Liver (tissue), 9 donors: Measurements from ENCODE around the gene CASP10. TPM values are rescaled to one million over a fixed set of nuclear protein-coding genes. Genes with fewer than 3 reads are reported as not detected.
"Not testable (repeated sequence)": the region's sequence is repeated elsewhere in the genome, so short reads cannot be mapped to it uniquely, and the experiment has no call there.

Source experiments
- DNase-seq: peaks from one replicate; pipeline ENCODE4 v3.0.0-alpha.2; 2017; ENCODE audit warnings: low spot score
- H3K27ac ChIP-seq, 2 donors: one replicate each; pipeline ENCODE4 v1.7.0; 2013; ENCODE audit warnings: inconsistent platforms in 2 of 2, low read length in 2 of 2, control low read depth in 1 of 2, low read depth in 1 of 2, mild to moderate bottlenecking in 1 of 2
- H3K27me3 ChIP-seq, 4 donors: one replicate each; pipeline versions ENCODE4 v1.6.1 to v1.7.0; 2013; ENCODE audit warnings: low read length in 3 of 4, inconsistent platforms in 1 of 4, mild to moderate bottlenecking in 1 of 4, moderate library complexity in 1 of 4; ENCODE audit not compliant: control insufficient read depth in 4 of 4, insufficient read depth in 4 of 4
- H3K36me3 ChIP-seq, 4 donors: one replicate each; pipeline versions ENCODE4 v1.6.1 to v1.7.0; 2013; ENCODE audit warnings: low read length in 3 of 4, mild to moderate bottlenecking in 3 of 4, low read depth in 1 of 4, moderate library complexity in 1 of 4; ENCODE audit not compliant: control insufficient read depth in 4 of 4, insufficient read depth in 3 of 4
- H3K4me1 ChIP-seq, 4 donors: one replicate each; pipeline versions ENCODE4 v1.6.1 to v1.7.0; 2013; ENCODE audit warnings: low read length in 3 of 4, mild to moderate bottlenecking in 3 of 4, moderate library complexity in 1 of 4; ENCODE audit not compliant: control insufficient read depth in 4 of 4, insufficient read depth in 4 of 4
- H3K4me3 ChIP-seq, 3 donors: one replicate each; pipeline versions ENCODE4 v1.6.1 to v1.7.0; 2013; ENCODE audit warnings: low read length in 3 of 3, control low read depth in 1 of 3, low read depth in 1 of 3, mild to moderate bottlenecking in 1 of 3
- H3K9ac ChIP-seq, 2 donors: one replicate each; pipeline ENCODE4 v1.7.0; 2013; ENCODE audit warnings: low read length in 2 of 2, mild to moderate bottlenecking in 2 of 2, moderate library complexity in 2 of 2, control low read depth in 1 of 2, low read depth in 1 of 2
- H3K9me3 ChIP-seq, 4 donors: one replicate each; pipeline versions ENCODE4 v1.6.1 to v1.7.0; 2013; ENCODE audit warnings: low read length in 3 of 4; ENCODE audit not compliant: control insufficient read depth in 4 of 4
- FOXA1 ChIP-seq: IDR thresholded peaks from 2 replicates; pipeline ENCODE4 v1.6.1; 2016; ENCODE audit warnings: antibody characterized with exemption
- HNF4A ChIP-seq, 2 donors: conservative IDR thresholded peaks; 2 replicates each; pipeline ENCODE4 v1.6.1; 2016; ENCODE audit warnings: antibody characterized with exemption in 2 of 2, mild to moderate bottlenecking in 2 of 2
- JUND ChIP-seq, 2 donors: IDR thresholded peaks; 2 replicates each; pipeline ENCODE4 v1.6.1; 2016; ENCODE audit warnings: antibody characterized with exemption in 2 of 2
- RXRA ChIP-seq, 2 donors: IDR thresholded peaks; 2 replicates each; pipeline ENCODE4 v1.6.1; 2017 to 2018; ENCODE audit warnings: antibody characterized with exemption in 2 of 2, mild to moderate bottlenecking in 1 of 2
- TAF1 ChIP-seq: conservative IDR thresholded peaks from 2 replicates; pipeline ENCODE4 v1.6.1; 2016; ENCODE audit warnings: antibody characterized with exemption, mild to moderate bottlenecking
- WGBS: extraction: QIAGEN DNeasy Blood & Tissue Kit; methylation state at CpG from one replicate; pipeline ENCODE4 v1.1.7; 2013; 5-methylcytosine and 5-hydroxymethylcytosine counted together
- polyA plus RNA-seq, 2 donors: library from polyadenylated mRNA; stranded (reverse) in 1 of 2; unstranded in 1 of 2; fragments of 200-250 nt in 1 of 2; fragments of >200 nt in 1 of 2; fragmentation: Nextera tagmentation in 1 of 2; extraction: Ambion mirVana in 1 of 2; gene quantifications; one replicate each; pipeline versions ENCODE4 v1.2.1 to v1.2.3, GENCODE V29; 2013 to 2015
- total RNA-seq, 2 donors: library from RNA; depleted of rRNA; stranded (reverse); fragments of >200 nt; gene quantifications; one replicate each; pipeline ENCODE4 v1.2.3, GENCODE V29; 2014
- TF ChIP-seq, protein P1 (sequence below): IDR thresholded peaks from 2 replicates; pipeline ENCODE4 v1.6.1; 2016; ENCODE audit warnings: antibody characterized with exemption, mild to moderate bottlenecking
- TF ChIP-seq, protein P2 (sequence below): IDR thresholded peaks from 2 replicates; pipeline ENCODE4 v1.6.1; 2016; ENCODE audit warnings: antibody characterized with exemption
- donor health status: healthy.
- donor health status: healthy.
- donor health status: healthy.
- donor health status: healthy.
- donor health status: healthy.

Gene CASP10
- total and polyA plus RNA-seq, 4 donors = 2.2 to 13.6 (median 5.6) TPM

GRCh38 chr2:201137505-201138400 is 45.2 kb upstream of the CASP10 start (continued):
- TF ChIP-seq, protein P1, sequence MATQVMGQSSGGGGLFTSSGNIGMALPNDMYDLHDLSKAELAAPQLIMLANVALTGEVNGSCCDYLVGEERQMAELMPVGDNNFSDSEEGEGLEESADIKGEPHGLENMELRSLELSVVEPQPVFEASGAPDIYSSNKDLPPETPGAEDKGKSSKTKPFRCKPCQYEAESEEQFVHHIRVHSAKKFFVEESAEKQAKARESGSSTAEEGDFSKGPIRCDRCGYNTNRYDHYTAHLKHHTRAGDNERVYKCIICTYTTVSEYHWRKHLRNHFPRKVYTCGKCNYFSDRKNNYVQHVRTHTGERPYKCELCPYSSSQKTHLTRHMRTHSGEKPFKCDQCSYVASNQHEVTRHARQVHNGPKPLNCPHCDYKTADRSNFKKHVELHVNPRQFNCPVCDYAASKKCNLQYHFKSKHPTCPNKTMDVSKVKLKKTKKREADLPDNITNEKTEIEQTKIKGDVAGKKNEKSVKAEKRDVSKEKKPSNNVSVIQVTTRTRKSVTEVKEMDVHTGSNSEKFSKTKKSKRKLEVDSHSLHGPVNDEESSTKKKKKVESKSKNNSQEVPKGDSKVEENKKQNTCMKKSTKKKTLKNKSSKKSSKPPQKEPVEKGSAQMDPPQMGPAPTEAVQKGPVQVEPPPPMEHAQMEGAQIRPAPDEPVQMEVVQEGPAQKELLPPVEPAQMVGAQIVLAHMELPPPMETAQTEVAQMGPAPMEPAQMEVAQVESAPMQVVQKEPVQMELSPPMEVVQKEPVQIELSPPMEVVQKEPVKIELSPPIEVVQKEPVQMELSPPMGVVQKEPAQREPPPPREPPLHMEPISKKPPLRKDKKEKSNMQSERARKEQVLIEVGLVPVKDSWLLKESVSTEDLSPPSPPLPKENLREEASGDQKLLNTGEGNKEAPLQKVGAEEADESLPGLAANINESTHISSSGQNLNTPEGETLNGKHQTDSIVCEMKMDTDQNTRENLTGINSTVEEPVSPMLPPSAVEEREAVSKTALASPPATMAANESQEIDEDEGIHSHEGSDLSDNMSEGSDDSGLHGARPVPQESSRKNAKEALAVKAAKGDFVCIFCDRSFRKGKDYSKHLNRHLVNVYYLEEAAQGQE = no peak
- TF ChIP-seq, protein P2, sequence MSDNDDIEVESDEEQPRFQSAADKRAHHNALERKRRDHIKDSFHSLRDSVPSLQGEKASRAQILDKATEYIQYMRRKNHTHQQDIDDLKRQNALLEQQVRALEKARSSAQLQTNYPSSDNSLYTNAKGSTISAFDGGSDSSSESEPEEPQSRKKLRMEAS = no peak
- TF ChIP-seq RXRA (IDR thresholded peaks at IDR 0.05) (no peak), FOXA1 (no peak), HNF4A (conservative IDR thresholded peaks at IDR 0.05) (no peak)

DNA sequence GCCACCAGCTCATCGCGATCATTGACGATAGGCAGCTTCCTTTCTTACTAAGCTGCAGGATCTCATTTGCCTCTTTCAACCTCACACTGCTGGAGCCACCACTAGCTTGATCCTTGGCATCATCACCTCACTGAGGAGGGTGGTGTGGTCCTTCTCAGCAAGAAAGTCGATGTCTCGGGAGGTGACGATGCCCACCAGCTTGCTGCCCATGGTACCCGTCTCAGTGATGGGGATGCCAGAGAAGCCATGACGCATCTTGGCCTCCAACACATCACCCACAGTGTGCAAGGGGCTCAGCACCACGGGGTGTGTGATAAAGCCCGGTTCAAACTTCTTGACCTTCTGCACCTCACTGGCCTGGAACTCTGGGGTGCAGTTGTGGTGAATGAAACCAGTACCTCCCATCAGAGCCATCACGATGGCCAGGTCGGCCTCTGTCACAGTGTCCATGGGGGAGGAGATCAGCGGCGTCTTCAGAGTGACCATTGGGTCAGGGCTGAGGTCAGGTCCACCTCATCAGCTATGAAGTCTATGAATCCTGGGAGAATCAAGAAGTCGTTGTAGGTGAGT is 44.5 kb upstream of the CASP10 start:
- no peak overlapping the region for H3K27ac ChIP-seq
- 94% methylated on average over 15 of the region's 15 CpGs for WGBS
- no peak for TF ChIP-seq JUND (IDR thresholded peaks at IDR 0.05)
- no peak for TF ChIP-seq HNF4A (conservative IDR thresholded peaks at IDR 0.05)
- TF ChIP-seq TAF1 = no peak

GRCh38 chr2:201138986-201139781 is 43.8 kb upstream of the CASP10 start:
- peaks cover 21 to 65% (median 53%) of the 10 kb centered on the region in 4 donors for H3K36me3 ChIP-seq
- H3K9me3 ChIP-seq, H3K27ac ChIP-seq, DNase-seq, H3K27me3 ChIP-seq, H3K4me1 ChIP-seq, H3K4me3 ChIP-seq, H3K9ac ChIP-seq: not testable (repeated sequence)
- WGBS = 72% methylated on average over 14 of the region's 14 CpGs

More for the DNA sequence above, 44.5 kb upstream of the CASP10 start:
- no peaks in the 10 kb centered on the region for H3K9me3 ChIP-seq
- DNase-seq = no peak
- H3K36me3 ChIP-seq = peaks cover 21 to 63% (median 52%) of the 10 kb centered on the region in 4 donors
- no peaks in the 10 kb centered on the region for H3K27me3 ChIP-seq
- peaks cover 0 to under 1% (median 0%) of the 10 kb centered on the region in 4 donors for H3K4me1 ChIP-seq
- H3K9ac ChIP-seq = no peak overlapping the region
- no peak overlapping the region for H3K4me3 ChIP-seq
